RWPE2 (cell line): ENCODE measurements around the gene VAT1.

Source experiments
- ATAC-seq: fragments of 200-7000 bp; cut with Tn5 transposase; 3 replicates; pipeline ENCODE4 v1.9.1; 2021; ENCODE audit warnings: low read depth
- DNase-seq: peaks from one replicate; pipeline ENCODE4 v3.0.0-alpha.2; 2020; ENCODE audit warnings: low spot score
- H3K27ac ChIP-seq: fragments of 450-650 bp; 2 replicates; pipeline ENCODE4 v1.5.1; 2017; ENCODE audit warnings: mild to moderate bottlenecking; ENCODE audit not compliant: poor library complexity, severe bottlenecking
- H3K27me3 ChIP-seq: fragments of 250-450 bp; sonication (Bioruptor Pico); 2 replicates; pipeline ENCODE4 v1.5.1; 2021; ENCODE audit warnings: mild to moderate bottlenecking, moderate library complexity; ENCODE audit not compliant: insufficient read depth, poor library complexity, severe bottlenecking
- H3K36me3 ChIP-seq: fragments of 250-450 bp; sonication (Bioruptor Pico); 2 replicates; pipeline ENCODE4 v1.5.1; 2020; ENCODE audit warnings: low read depth, mild to moderate bottlenecking, moderate library complexity
- H3K4me1 ChIP-seq: fragments of 250-450 bp; sonication (Bioruptor Pico); 2 replicates; pipeline ENCODE4 v1.5.1; 2021; ENCODE audit warnings: mild to moderate bottlenecking, moderate library complexity; ENCODE audit not compliant: insufficient read depth, poor library complexity, severe bottlenecking
- H3K4me3 ChIP-seq: fragments of 250-450 bp; sonication (Bioruptor Pico); 2 replicates; pipeline ENCODE4 v1.5.1; 2021; ENCODE audit warnings: mild to moderate bottlenecking, moderate library complexity; ENCODE audit not compliant: severe bottlenecking
- H3K9me3 ChIP-seq: fragments of 250-450 bp; sonication (Bioruptor Pico); 2 replicates; pipeline ENCODE4 v1.5.1; 2021; ENCODE audit warnings: mild to moderate bottlenecking, moderate library complexity; ENCODE audit not compliant: severe bottlenecking
- CTCF ChIP-seq: fragments of 450-650 bp; IDR thresholded peaks from one replicate; pipeline ENCODE4 v1.5.1; 2017; ENCODE audit warnings: mild to moderate bottlenecking, moderate library complexity; ENCODE audit not compliant: poor library complexity, severe bottlenecking

Gene VAT1

GRCh38 chr17:42989726-42990652, 32.2 kb downstream of the VAT1 start:
- peaks cover 31% of the 10 kb centered on the region for H3K4me1 ChIP-seq
- no peak overlapping the region for H3K4me3 ChIP-seq
- DNase-seq (no peak), ATAC-seq (peak; percentile 83)
- no peaks in the 10 kb centered on the region for H3K9me3 ChIP-seq
- H3K27ac ChIP-seq, result peak overlapping the region; percentile 99
- no peak for TF ChIP-seq CTCF
- H3K27me3 ChIP-seq, result no peaks in the 10 kb centered on the region
- peaks cover 68% of the 10 kb centered on the region for H3K36me3 ChIP-seq

- Histone ChIP-seq H3K4me1 (peaks cover 31% of the 10 kb centered on the region), H3K27me3 (no peaks in the 10 kb centered on the region), H3K36me3 (peaks cover 70% of the 10 kb centered on the region), H3K9me3 (no peaks in the 10 kb centered on the region), H3K27ac (peak overlapping the region; percentile 99), H3K4me3 (no peak overlapping the region)
- no peak for TF ChIP-seq CTCF
- ATAC-seq (no peak; the same call in 2 of the 3 replicates), DNase-seq (no peak)
Observed at GRCh38 chr17:42989141-42989540, 33.0 kb downstream of the VAT1 start.

- no peaks in the 10 kb centered on the region for H3K27me3 ChIP-seq
- no peak overlapping the region for H3K4me3 ChIP-seq
- no peak for TF ChIP-seq CTCF
- ATAC-seq, result no peak
- peaks cover 23% of the 10 kb centered on the region for H3K4me1 ChIP-seq
- no peaks in the 10 kb centered on the region for H3K9me3 ChIP-seq
- H3K27ac ChIP-seq, result no peak overlapping the region
- no peak for DNase-seq
- peaks cover 59% of the 10 kb centered on the region for H3K36me3 ChIP-seq
Observed at GRCh38 chr17:42985225-42985624, 37.0 kb downstream of the VAT1 start.

- H3K4me3 ChIP-seq, result no peak overlapping the region
- TF ChIP-seq CTCF, result no peak
- no peak for ATAC-seq
Observed at GRCh38 chr17:42982266-42982665, 39.9 kb downstream of the VAT1 start.

GRCh38 chr17:42980766-42981397, 41.3 kb downstream of the VAT1 start:
- Histone ChIP-seq H3K36me3 (peaks cover 24% of the 10 kb centered on the region), H3K9me3 (no peaks in the 10 kb centered on the region), H3K27ac (peak overlapping the region; percentile 75), H3K4me1 (peaks cover 4% of the 10 kb centered on the region), H3K27me3 (no peaks in the 10 kb centered on the region), H3K4me3 (peak overlapping the region; percentile 96)
- peak; percentile 21 for TF ChIP-seq CTCF
- DNase-seq, result peak; percentile 69
- peak; percentile 78 for ATAC-seq

More at GRCh38 chr17:42982266-42982665, 39.9 kb downstream of the VAT1 start:
- no peaks in the 10 kb centered on the region for H3K27me3 ChIP-seq
- no peak for DNase-seq
- no peaks in the 10 kb centered on the region for H3K9me3 ChIP-seq
- peaks cover 4% of the 10 kb centered on the region for H3K4me1 ChIP-seq
- peak overlapping the region; percentile 75 for H3K27ac ChIP-seq
- H3K36me3 ChIP-seq, result peaks cover 32% of the 10 kb centered on the region
